GM12874 (cell line): ENCODE results near the gene CARD9.

ENCODE experiments used
- CTCF ChIP-seq: IDR thresholded peaks from 2 replicates; pipeline ENCODE4 v1.5.1; 2011; ENCODE audit warnings: low read depth, mild to moderate bottlenecking, control low read depth, low read length, moderate library complexity; ENCODE audit not compliant: insufficient read depth

CARD9 gene

GRCh38 chr9:136393531-136393930 lies 20.1 kb upstream of the CARD9 start:
- TF ChIP-seq CTCF = no peak

GRCh38 chr9:136392538-136393449 lies 19.3 kb upstream of the CARD9 start:
- TF ChIP-seq CTCF = no peak

DNA sequence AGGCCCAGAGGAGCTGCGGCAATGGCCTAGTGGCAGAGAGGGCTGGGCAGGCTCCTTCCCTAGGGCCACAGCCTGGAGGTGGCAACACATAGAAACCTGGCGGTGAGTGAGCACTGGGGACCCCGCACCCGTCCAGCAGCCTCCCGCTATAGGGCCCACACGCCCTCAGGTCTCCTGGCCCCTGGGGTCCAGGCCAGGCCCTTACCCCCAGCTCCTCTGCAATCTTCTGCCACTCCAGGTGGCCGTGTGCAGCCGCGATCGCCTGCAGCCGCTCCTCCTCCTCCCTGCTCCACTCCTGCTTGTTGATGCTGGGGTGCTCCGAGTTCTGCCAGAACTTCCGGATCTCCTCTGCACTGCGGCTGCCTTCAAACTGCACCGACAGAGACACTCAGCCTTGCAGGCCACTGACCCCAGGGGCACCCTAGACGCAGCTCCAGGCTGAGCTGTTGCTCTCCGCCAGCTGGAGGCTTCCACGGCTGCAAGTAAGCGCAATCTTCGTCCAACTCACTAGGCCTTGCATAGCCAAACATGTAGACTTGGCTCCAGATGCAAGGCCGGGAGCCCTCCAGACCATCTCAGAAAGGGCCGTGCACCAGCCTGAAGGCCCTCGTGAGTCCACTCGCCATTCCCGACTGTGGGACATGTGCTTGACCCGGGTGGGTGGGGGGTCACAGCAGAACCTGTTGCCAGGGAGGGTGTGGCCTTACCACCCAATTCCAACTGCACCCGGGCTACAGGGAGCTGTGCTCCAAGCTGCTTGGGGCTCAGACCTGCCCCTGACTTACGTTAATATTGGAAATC lies 18.5 kb upstream of the CARD9 start:
- TF ChIP-seq CTCF = no peak

- TF ChIP-seq CTCF = no peak
Observed at GRCh38 chr9:136389396-136389795, 15.9 kb upstream of the CARD9 start.

- TF ChIP-seq CTCF = no peak
Observed at GRCh38 chr9:136387217-136387616, 13.7 kb upstream of the CARD9 start.

DNA sequence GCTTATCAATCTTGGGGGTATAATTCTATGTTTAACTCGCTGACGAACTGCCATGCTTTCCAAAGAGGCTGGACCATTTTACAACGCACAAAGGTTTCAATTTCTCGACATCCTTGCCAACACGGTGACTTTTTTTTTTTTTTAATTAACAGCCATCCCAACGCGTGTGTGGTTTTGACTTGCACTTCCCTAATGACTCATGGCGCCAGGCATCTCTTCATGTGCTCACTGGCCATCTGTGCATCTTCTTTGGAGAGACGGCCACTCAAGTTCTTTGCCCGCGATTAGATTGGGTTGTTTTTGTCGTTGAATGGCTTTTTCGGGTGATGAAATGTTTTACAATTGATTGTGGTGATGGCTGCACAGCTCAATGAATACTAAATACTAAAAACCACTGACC lies 12.5 kb upstream of the CARD9 start:
- no peak for TF ChIP-seq CTCF

DNA sequence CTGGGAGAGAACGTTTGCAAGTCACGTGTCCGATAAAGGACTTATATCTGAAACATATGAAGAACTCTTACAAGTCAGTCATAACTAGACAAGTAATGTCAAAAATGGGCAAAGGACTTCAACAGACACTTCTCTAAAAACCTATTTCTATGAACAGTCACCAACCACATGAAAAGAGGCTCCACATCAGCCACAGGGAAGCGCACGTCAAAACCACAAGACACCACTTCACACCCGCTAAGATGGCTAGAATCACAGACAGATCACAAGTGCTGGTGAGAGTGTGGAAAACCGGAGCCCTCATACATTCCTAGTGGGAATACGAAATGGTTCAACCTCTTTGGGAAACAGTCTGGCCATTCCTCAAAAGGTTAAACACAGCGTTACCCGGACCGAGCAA lies 11.5 kb upstream of the CARD9 start:
- no peak for TF ChIP-seq CTCF
